Lower leg skin (tissue), 4 donors: ENCODE results near the gene NTNG1. TPM values are rescaled to one million over a fixed set of nuclear protein-coding genes. Genes with fewer than 3 reads are reported as not detected.

ENCODE experiments used
- DNase-seq, 2 donors: peaks; one replicate each; pipeline ENCODE4 v3.0.0-alpha.2; 2019; ENCODE audit warnings: low spot score in 2 of 2
- H3K4me3 ChIP-seq: fragments of 200-600 bp; sonication (generic); 2 replicates; pipeline ENCODE4 v1.5.1; 2017; ENCODE audit warnings: mild to moderate bottlenecking, low read depth; ENCODE audit not compliant: poor library complexity, severe bottlenecking
- CTCF ChIP-seq, 3 donors: fragments of 450-650 bp; IDR thresholded peaks; one replicate each; pipeline ENCODE4 v1.5.1; 2016; ENCODE audit warnings: antibody characterized with exemption in 3 of 3, mild to moderate bottlenecking in 3 of 3, moderate library complexity in 2 of 3
- POLR2A ChIP-seq, 2 donors: fragments of 450-650 bp; IDR thresholded peaks; one replicate each; pipeline ENCODE4 v1.6.1; 2016 to 2017; ENCODE audit warnings: antibody characterized with exemption in 2 of 2, mild to moderate bottlenecking in 1 of 2, moderate library complexity in 1 of 2
- WGBS, 2 donors: methylation state at CpG; one replicate each; pipeline ENCODE4 v1.1.5; 2018; 5-methylcytosine and 5-hydroxymethylcytosine counted together
- intact Hi-C: fragments of 100-400 bp; cut with DNase I; formaldehyde crosslinking; loops from one replicate; pipeline ENCODE4 v1.15.0; 2023; ENCODE audit warnings: low total_unique reads
- total RNA-seq, 4 donors: library from RNA; depleted of rRNA; stranded (reverse); fragments of >200 nt; gene quantifications; one replicate each; pipeline ENCODE4 v1.1.0, GENCODE V29; 2016

Gene NTNG1
- total RNA-seq, 4 donors from 2014 or later, result 2.6 to 8.1 (median 3.4) TPM

GRCh38 chr1:107100331-107100984 is 40.4 kb upstream of the NTNG1 start:
- no peak overlapping the region for H3K4me3 ChIP-seq
- 69 to 72% methylated on average over 3 of the region's 3 CpGs for WGBS, 2 donors
- intact Hi-C loops, result no loop called here
- DNase-seq, result no peak
- TF ChIP-seq CTCF (IDR thresholded peaks at IDR 0.05) (no peak), POLR2A (IDR thresholded peaks at IDR 0.05) (no peak)

GRCh38 chr1:107105914-107106313 is 34.9 kb upstream of the NTNG1 start:
- WGBS, 2 donors, result 92 to 96% methylated on average over 3 of the region's 3 CpGs
- intact Hi-C loops, result no loop called here
- H3K4me3 ChIP-seq, result no peak overlapping the region
- no peak for DNase-seq
- TF ChIP-seq POLR2A (IDR thresholded peaks at IDR 0.05) (no peak), CTCF (IDR thresholded peaks at IDR 0.05) (no peak)

- H3K4me3 ChIP-seq, result no peak overlapping the region
- intact Hi-C loops, result no loop called here
- no peak for TF ChIP-seq POLR2A (IDR thresholded peaks at IDR 0.05)
- TF ChIP-seq CTCF (IDR thresholded peaks at IDR 0.05), result no peak
- DNase-seq, result no peak
- WGBS, 2 donors, result 45 to 52% methylated on average over 4 of the region's 4 CpGs
These were observed 30.5 kb upstream of the NTNG1 start for GRCh38 chr1:107110326-107110725.

GRCh38 chr1:107116306-107116790 is 24.5 kb upstream of the NTNG1 start:
- no peak for DNase-seq
- TF ChIP-seq CTCF (IDR thresholded peaks at IDR 0.05) (no peak), POLR2A (IDR thresholded peaks at IDR 0.05) (no peak)
- intact Hi-C loops, result no loop called here
- H3K4me3 ChIP-seq, result no peak overlapping the region

DNA sequence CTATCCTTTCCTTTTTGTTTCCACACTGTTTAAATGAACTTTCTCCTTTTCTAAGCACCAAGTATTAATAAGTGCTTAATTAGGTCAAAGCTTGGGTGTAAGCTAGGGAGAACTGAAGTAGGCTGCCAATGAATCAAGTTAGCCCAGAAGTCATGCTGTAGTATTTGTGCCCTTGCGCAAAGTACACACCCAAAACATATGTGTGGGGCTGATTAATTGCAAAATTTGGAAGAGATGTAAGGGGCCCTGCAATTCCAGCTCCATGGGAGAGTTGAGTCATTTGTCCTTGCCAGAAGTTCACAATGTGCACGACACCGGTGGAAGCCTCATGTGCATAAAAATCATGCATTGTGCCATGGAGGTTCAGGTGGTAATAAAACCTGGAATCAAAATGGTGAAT is 18.6 kb upstream of the NTNG1 start:
- DNase-seq, result no peak
- no peak overlapping the region for H3K4me3 ChIP-seq
- 45 to 53% methylated on average over 3 of the region's 3 CpGs for WGBS, 2 donors
- intact Hi-C loops, result no loop called here
- TF ChIP-seq CTCF (IDR thresholded peaks at IDR 0.05) (no peak), POLR2A (IDR thresholded peaks at IDR 0.05) (no peak)

DNA sequence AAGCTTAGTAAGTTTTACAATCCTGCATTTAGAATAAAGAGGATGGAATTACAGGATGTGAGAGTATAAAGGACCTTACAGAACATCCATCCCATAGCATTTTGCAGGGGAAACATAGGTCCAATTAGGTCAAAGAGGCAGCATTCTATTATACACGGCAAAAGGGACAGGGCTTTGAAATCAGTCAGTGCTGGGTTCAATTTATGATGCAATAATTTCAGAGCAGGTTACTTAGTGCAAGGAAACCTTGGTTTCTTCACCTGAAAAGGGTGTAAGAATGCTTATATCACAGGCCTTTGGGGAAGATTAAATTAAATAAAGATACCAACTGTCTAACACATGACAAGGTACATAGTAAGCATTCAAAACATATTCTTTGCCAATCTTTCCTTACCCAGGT is 17.1 kb upstream of the NTNG1 start:
- DNase-seq, result no peak
- no peak overlapping the region for H3K4me3 ChIP-seq
- WGBS, 2 donors, result 64 to 68% methylated on average over 1 of the region's 1 CpG
- intact Hi-C loops, result no loop called here
- no peak for TF ChIP-seq POLR2A (IDR thresholded peaks at IDR 0.05)
- no peak for TF ChIP-seq CTCF (IDR thresholded peaks at IDR 0.05)
